Stimulated activated naive CD8-positive, alpha-beta T cell treated with anti-CD3 and anti-CD28 coated beads, Interleukin-15, amount 100 ng/mL, for 72 hours (primary cell): ENCODE measurements around the gene CALD1.
A peak's percentile ranks its signal among the peaks of the same experiment; 100 is the strongest.

Source experiments
- ATAC-seq: fragments of 150-1000 bp; cut with Tn5 transposase; 2 replicates; pipeline ENCODE4 v1.10.0; 2021; ENCODE audit warnings: mild to moderate bottlenecking, moderate library complexity
- DNase-seq, 2 donors: peaks; one replicate each; pipeline ENCODE4 v3.0.0; 2021 to 2022
- H3K27ac Mint-ChIP-seq, 2 donors: one replicate each; pipeline ENCODE4 v1.8.0; 2022; ENCODE audit warnings: mild to moderate bottlenecking in 2 of 2, mixed read lengths in 2 of 2, moderate library complexity in 2 of 2
- H3K27me3 Mint-ChIP-seq: one replicate; pipeline ENCODE4 v1.8.0; 2022; ENCODE audit warnings: mixed read lengths
- H3K4me1 Mint-ChIP-seq: one replicate; pipeline ENCODE4 v1.8.0; 2022; ENCODE audit warnings: mild to moderate bottlenecking, mixed read lengths
- H3K4me3 Mint-ChIP-seq, 2 donors: one replicate each; pipeline ENCODE4 v1.8.0; 2022; ENCODE audit warnings: mild to moderate bottlenecking in 2 of 2, mixed read lengths in 2 of 2, moderate library complexity in 1 of 2
- H3K9me3 Mint-ChIP-seq, 2 donors: one replicate each; pipeline ENCODE4 v1.8.0; 2022; ENCODE audit warnings: mixed read lengths in 2 of 2

CALD1 gene

GRCh38 chr7:134896073-134896472, 116.6 kb downstream of the CALD1 start:
- no peak overlapping the region for H3K4me3 Mint-ChIP-seq
- H3K27ac Mint-ChIP-seq = no peak overlapping the region
- no peak for ATAC-seq
- H3K9me3 Mint-ChIP-seq = peaks cover 14 to 29% of the 10 kb centered on the region in 2 donors
- H3K4me1 Mint-ChIP-seq = peaks cover 11% of the 10 kb centered on the region
- peaks cover 25% of the 10 kb centered on the region for H3K27me3 Mint-ChIP-seq
- DNase-seq = no peak

DNA sequence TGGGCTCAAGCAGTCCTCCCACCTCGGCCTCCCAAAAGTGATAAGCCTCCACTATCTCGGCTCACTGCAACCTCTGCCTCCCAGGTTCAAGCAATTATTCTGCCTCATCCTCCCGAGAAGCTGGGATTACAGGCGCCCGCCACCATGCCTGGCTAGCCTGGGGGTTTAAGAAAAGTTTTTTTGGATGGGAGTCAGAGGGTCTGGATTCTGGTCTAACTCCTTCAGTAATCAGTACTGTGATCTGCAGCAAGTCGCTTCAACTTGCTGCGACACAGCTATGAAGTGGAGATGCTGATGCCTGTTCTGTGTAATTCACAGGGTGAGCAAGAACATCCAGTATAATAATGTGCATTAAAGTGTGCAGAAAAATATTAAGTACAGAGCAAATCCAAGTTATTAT, 118.5 kb downstream of the CALD1 start:
- Mint-ChIP-seq H3K4me1 (peaks cover 6% of the 10 kb centered on the region), H3K27me3 (peaks cover 10% of the 10 kb centered on the region)

GRCh38 chr7:134899729-134900128, 120.3 kb downstream of the CALD1 start:
- ATAC-seq (no peak), DNase-seq (no peak)
- Mint-ChIP-seq H3K27me3 (no peaks in the 10 kb centered on the region), H3K9me3 (peaks cover 14 to 26% of the 10 kb centered on the region in 2 donors), H3K4me1 (peaks cover 6% of the 10 kb centered on the region), H3K4me3 (no peak overlapping the region), H3K27ac (peak overlapping the region in 1 of 2 donors; percentile 25)

More for the DNA sequence above, 118.5 kb downstream of the CALD1 start:
- DNase-seq = no peak
- Mint-ChIP-seq H3K27ac (no peak overlapping the region), H3K4me3 (no peak overlapping the region), H3K9me3 (peaks cover 14 to 29% of the 10 kb centered on the region in 2 donors)
- no peak for ATAC-seq

- ATAC-seq (no peak), DNase-seq (no peak)
- Mint-ChIP-seq H3K9me3 (peaks cover 12 to 21% of the 10 kb centered on the region in 2 donors), H3K4me3 (no peak overlapping the region), H3K27ac (no peak overlapping the region), H3K27me3 (no peaks in the 10 kb centered on the region), H3K4me1 (peaks cover 6% of the 10 kb centered on the region)
These were observed 120.9 kb downstream of the CALD1 start for GRCh38 chr7:134900166-134900982.

GRCh38 chr7:134901389-134902020, 122.1 kb downstream of the CALD1 start:
- ATAC-seq = no peak
- Mint-ChIP-seq H3K27me3 (no peaks in the 10 kb centered on the region), H3K27ac (no peak overlapping the region), H3K4me1 (peaks cover 6% of the 10 kb centered on the region), H3K4me3 (no peak overlapping the region), H3K9me3 (peaks cover 3 to 9% of the 10 kb centered on the region in 2 donors)
- DNase-seq = no peak

DNA sequence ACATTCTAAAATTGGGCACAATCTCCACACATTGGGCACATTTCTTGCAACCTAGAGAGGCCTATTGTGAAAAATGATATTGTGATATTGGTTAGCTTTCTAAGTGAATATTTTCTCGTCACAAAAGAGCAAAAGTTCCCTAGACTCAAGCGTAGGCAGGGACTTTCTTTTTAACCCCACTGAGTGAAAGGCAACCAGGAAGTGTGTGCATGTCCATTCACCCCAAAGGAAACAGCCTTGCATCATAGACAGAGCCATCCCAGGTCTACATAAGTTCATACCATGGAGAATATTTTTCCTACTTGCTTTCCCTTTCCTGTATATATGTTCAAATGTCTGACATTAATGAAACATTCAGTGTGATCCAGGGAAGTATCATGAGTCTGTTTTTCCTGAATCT, 122.6 kb downstream of the CALD1 start:
- H3K27me3 Mint-ChIP-seq = no peaks in the 10 kb centered on the region
- H3K9me3 Mint-ChIP-seq = peaks cover 0 to 4% of the 10 kb centered on the region in 2 donors
- H3K4me3 Mint-ChIP-seq = no peak overlapping the region
- peaks cover 6% of the 10 kb centered on the region for H3K4me1 Mint-ChIP-seq
- H3K27ac Mint-ChIP-seq = no peak overlapping the region
- DNase-seq (no peak), ATAC-seq (no peak)

- Mint-ChIP-seq H3K4me1 (peaks cover 6% of the 10 kb centered on the region), H3K4me3 (no peak overlapping the region), H3K9me3 (no peaks in the 10 kb centered on the region), H3K27ac (no peak overlapping the region), H3K27me3 (no peaks in the 10 kb centered on the region)
- DNase-seq (no peak), ATAC-seq (no peak)
These were observed 123.8 kb downstream of the CALD1 start for GRCh38 chr7:134903073-134903790.

- H3K4me3 Mint-ChIP-seq = no peak overlapping the region
- H3K4me1 Mint-ChIP-seq = peaks cover 4% of the 10 kb centered on the region
- no peak for ATAC-seq
- no peaks in the 10 kb centered on the region for H3K27me3 Mint-ChIP-seq
- DNase-seq = no peak
- H3K27ac Mint-ChIP-seq = no peak overlapping the region
- H3K9me3 Mint-ChIP-seq = no peaks in the 10 kb centered on the region
These were observed 125.9 kb downstream of the CALD1 start for GRCh38 chr7:134905375-134905774.

DNA sequence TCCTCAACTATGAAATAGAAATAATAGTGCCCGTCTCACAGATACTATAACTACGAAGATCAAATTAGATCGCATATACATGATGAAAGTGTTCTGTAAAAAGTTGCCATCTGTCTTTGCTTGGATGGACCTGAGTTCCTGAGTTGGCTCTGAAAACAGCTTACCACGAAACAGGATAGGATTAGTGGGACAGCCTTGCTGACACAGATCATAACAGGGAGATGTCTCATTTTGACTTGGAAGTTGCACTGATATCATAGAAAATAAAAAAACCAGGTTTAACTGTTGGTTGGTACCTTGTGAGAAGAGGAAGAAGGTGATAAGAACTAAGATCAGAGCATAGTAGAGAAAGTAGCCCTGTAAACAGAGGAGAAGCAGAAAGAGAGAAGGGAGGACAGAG, 127.6 kb downstream of the CALD1 start:
- ATAC-seq (no peak), DNase-seq (no peak)
- no peak overlapping the region for H3K4me3 Mint-ChIP-seq
- H3K27me3 Mint-ChIP-seq = no peaks in the 10 kb centered on the region
- no peaks in the 10 kb centered on the region for H3K9me3 Mint-ChIP-seq
- H3K4me1 Mint-ChIP-seq = peaks cover 6% of the 10 kb centered on the region
- H3K27ac Mint-ChIP-seq = no peak overlapping the region

DNA sequence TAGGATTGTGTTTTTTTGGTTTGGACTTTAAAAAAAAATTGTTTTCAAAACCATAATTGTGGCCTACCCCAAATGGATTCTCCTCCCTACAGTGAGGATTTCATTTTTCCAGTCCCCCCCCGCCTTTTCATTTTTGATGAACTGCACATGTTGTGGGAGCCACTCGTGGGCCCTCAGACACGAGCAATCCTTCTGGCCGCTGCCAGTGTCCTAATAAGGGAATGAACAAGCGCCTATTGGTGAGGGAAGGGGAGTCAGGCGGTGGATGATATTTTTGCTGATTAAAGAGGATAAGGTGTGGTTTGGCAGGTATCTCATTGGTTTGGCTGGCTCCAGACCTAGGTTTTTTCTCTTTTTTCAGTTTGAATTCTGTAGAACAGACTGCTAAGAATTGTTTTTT, 128.2 kb downstream of the CALD1 start:
- H3K4me1 Mint-ChIP-seq = peaks cover 6% of the 10 kb centered on the region
- no peak for DNase-seq
- ATAC-seq = no peak

GRCh38 chr7:134908289-134908688, 128.9 kb downstream of the CALD1 start:
- H3K4me1 Mint-ChIP-seq = peaks cover 6% of the 10 kb centered on the region
- no peak for DNase-seq
- H3K9me3 Mint-ChIP-seq = no peaks in the 10 kb centered on the region
- no peak overlapping the region for H3K4me3 Mint-ChIP-seq
- no peak overlapping the region for H3K27ac Mint-ChIP-seq
- no peaks in the 10 kb centered on the region for H3K27me3 Mint-ChIP-seq
- peak; percentile 75 for ATAC-seq

More for the DNA sequence above, 128.2 kb downstream of the CALD1 start:
- Mint-ChIP-seq H3K4me3 (no peak overlapping the region), H3K27me3 (no peaks in the 10 kb centered on the region), H3K27ac (no peak overlapping the region), H3K9me3 (no peaks in the 10 kb centered on the region)

DNA sequence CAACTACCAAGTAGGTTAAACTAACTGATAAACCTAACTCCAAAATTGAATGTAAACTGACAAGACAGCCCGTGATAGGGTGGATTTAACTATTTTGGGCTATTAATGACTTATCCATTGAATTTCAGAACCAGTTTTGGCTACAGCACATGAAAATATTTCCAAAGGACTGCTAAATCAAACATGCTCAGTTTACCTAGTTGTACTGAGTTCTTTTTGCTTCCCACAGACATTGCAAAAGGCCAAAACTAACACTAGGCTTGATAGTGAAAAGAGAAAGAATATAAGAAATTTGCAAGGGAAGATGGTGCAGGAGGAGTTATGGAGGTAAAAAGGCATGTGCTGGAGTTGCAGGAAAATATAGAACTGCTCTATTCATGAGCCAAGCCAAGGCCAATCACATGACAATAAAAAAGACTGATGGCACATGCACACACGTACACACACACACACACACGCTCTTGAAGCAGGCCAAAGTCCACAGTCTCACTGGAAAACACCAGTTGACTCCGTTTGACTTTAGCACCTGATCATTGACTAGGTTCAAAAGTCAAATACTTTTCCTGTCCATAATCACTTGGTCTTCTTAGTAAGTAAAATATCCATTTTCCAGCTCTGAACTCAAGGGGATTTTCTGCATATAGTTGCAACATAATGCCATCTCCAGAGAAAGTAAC, 130.9 kb downstream of the CALD1 start:
- ATAC-seq = no peak
- DNase-seq = no peak
- Mint-ChIP-seq H3K4me3 (no peak overlapping the region), H3K27me3 (no peaks in the 10 kb centered on the region), H3K27ac (no peak overlapping the region), H3K9me3 (no peaks in the 10 kb centered on the region), H3K4me1 (peaks cover 6% of the 10 kb centered on the region)

DNA sequence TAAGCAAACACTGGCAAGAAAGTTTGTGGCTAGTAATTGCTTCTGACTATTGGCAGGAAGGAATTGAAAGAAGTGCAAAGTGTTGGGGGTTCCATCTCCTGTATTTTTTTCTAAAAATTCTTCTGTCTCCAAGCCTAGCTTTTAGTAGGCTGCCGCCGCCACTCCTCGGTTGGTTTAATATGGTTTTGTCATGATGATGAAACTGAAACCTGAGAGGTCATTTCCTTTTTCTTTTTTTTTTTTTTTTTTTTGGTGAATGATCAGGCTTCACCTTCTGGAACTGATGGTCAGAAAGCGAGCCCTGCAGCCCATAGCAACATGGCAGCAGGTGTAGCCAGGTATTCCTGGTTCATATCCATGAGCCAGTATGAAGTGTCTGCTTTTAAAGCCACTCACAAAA, 131.5 kb downstream of the CALD1 start:
- no peak overlapping the region for H3K4me3 Mint-ChIP-seq
- ATAC-seq = no peak
- H3K27ac Mint-ChIP-seq = no peak overlapping the region

DNA sequence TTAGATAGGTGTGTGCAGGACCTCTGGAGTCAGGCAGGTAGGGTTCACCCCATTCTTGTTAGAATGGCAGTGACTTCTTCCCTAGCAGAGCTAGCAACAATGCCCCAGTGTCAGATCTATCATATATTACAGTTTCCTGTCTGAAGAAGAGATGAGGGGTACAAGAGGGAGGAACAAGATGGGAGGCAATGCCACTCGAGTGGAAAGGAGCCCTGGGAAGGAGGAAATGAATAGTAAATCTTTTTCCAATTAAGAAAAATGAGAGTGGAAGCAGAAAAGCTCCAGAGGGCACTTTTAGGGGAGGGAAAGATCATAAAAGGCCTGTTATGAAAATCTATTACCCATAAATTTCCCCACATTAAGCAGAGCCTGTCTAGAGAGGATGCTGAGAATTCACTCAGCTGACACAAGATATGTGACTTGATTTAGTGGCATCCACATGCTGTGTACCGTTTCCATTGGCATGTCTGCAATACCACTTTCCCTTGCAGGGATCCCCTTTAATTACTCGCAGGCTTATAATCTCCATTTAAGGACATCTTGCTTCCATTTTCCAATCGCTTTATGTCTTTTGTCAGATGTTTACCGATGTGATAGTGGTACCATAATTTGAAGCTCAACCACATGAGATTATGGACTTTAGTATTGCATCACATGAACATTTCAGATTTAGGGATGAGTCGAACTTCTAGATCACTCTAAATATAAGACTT, 136.9 kb downstream of the CALD1 start:
- H3K4me3 Mint-ChIP-seq = no peak overlapping the region
- DNase-seq (no peak), ATAC-seq (no peak)
- no peak overlapping the region for H3K27ac Mint-ChIP-seq
- peaks cover 19% of the 10 kb centered on the region for H3K4me1 Mint-ChIP-seq
- no peaks in the 10 kb centered on the region for H3K27me3 Mint-ChIP-seq
- H3K9me3 Mint-ChIP-seq = no peaks in the 10 kb centered on the region

More for the DNA sequence above, 131.5 kb downstream of the CALD1 start:
- no peak for DNase-seq
- H3K27me3 Mint-ChIP-seq = no peaks in the 10 kb centered on the region
- H3K9me3 Mint-ChIP-seq = no peaks in the 10 kb centered on the region
- peaks cover 6% of the 10 kb centered on the region for H3K4me1 Mint-ChIP-seq

GRCh38 chr7:134919240-134919641, 139.8 kb downstream of the CALD1 start:
- H3K4me3 Mint-ChIP-seq = no peak overlapping the region
- H3K9me3 Mint-ChIP-seq = no peaks in the 10 kb centered on the region
- H3K27ac Mint-ChIP-seq = no peak overlapping the region
- peaks cover 19% of the 10 kb centered on the region for H3K4me1 Mint-ChIP-seq
- H3K27me3 Mint-ChIP-seq = no peaks in the 10 kb centered on the region
- DNase-seq = no peak
- ATAC-seq = peak; percentile 93
